ENCODE measurements around the gene NPY.
"Not testable (repeated sequence)": the region's sequence is repeated elsewhere in the genome, so short reads cannot be mapped to it uniquely, and the experiment has no call there.

Gene NPY

DNA sequence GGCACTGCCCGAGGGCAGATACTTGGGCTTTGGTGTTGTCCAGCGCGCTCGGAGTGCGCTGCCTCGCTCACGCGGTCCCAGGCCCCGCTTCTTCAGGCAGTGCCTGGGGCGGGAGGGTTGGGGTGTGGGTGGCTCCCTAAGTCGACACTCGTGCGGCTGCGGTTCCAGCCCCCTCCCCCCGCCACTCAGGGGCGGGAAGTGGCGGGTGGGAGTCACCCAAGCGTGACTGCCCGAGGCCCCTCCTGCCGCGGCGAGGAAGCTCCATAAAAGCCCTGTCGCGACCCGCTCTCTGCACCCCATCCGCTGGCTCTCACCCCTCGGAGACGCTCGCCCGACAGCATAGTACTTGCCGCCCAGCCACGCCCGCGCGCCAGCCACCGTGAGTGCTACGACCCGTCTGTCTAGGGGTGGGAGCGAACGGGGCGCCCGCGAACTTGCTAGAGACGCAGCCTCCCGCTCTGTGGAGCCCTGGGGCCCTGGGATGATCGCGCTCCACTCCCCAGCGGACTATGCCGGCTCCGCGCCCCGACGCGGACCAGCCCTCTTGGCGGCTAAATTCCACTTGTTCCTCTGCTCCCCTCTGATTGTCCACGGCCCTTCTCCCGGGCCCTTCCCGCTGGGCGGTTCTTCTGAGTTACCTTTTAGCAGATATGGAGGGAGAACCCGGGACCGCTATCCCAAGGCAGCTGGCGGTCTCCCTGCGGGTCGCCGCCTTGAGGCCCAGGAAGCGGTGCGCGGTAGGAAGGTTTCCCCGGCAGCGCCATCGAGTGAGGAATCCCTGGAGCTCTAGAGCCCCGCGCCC is at the start of gene NPY:
Gene NPY (plus strand): TSS at position 294 of the 802 bp plus-strand sequence. CDS start 1,051 bp downstream, outside the sequence.
- peak in 1 of 2 donors; percentile 13 for DNase-seq

GRCh38 chr7:24239260-24239659 is 44.7 kb upstream of the NPY start:
- DNase-seq, result no peak

- no peak for DNase-seq
Measured at GRCh38 chr7:24241206-24241605, 42.8 kb upstream of the NPY start.

GRCh38 chr7:24244554-24244953 is 39.4 kb upstream of the NPY start:
- DNase-seq, result no peak

DNA sequence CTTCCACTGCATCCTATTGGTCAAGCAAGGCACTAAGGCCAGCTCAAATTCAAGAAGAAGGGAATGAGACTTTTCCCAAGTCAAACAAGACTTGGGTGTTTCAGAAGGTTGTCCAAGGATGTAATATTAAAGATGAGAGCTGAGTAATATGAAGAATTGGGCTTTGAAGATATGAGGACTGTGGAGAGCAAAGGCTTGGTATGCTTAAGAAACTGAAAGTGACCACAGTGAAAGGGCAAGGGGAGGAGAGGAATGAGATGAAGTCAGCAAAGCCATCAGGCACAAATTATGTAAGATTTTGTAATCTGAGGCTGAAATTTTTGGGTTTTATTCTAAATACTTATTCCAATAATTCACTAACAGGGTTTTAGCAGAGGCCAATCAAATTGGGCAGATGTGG is 38.6 kb upstream of the NPY start:
- no peak for DNase-seq

GRCh38 chr7:24249266-24249665 is 34.7 kb upstream of the NPY start:
- no peak for DNase-seq

GRCh38 chr7:24251568-24251967 is 32.4 kb upstream of the NPY start:
- no peak for DNase-seq

DNA sequence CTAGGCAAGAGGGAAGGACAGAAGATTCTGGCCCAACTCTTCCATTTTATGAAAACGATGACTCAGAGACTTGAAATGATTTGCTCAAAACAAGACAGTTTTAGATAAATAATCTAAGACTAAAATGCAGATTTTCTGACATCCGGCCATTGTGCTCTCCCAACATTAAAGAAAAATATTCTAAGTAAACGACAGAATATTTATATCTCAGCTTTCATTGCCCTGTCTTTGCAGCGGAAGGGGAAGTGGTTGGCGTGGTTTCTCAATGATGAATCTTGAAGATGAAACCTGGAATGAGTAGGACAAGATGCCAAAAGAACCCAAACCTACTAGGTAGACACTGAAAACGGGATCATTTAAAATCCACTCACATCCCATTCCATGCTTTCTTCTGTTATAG is 28.9 kb upstream of the NPY start:
- DNase-seq, result peak in 1 of 2 donors; percentile 10

DNA sequence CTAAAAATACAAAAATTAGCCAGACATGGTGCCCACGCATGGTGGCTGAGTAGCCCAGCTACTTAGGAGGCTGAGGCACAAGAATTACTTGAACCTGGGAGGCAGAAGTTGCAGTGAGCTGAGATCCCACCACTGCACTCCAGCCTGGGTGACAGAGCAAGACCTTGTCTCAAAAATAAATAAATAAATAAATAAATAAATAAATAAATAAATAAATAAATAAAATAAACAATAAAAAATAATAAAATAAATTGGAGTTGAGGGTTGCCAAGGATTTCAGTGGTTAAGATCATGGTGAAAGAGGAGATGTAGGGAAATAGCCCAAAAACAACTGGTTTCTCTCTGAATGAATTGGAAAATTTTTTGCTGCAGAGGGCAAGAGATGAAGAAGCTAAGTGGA is 25.7 kb upstream of the NPY start:
- not testable (repeated sequence) for DNase-seq

DNA sequence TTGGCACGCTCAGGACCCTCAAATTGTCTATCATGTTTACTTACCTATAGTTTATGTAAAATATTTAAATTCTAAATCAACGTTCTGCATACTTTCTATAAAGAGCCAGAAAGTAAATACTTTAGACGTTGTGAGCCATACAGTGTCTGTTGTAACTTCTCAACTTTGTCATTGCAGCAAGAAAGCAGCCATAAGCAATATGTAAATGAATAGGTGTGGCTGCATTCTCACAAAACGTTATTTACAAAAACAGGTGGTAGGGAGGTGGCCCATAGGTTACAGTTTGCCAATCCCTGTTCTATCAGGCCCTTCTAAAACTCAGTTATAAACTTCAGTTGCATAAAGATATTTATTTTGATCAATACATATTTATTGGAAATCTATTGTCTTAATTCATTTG is 12.1 kb upstream of the NPY start:
- DNase-seq, result no peak

DNA sequence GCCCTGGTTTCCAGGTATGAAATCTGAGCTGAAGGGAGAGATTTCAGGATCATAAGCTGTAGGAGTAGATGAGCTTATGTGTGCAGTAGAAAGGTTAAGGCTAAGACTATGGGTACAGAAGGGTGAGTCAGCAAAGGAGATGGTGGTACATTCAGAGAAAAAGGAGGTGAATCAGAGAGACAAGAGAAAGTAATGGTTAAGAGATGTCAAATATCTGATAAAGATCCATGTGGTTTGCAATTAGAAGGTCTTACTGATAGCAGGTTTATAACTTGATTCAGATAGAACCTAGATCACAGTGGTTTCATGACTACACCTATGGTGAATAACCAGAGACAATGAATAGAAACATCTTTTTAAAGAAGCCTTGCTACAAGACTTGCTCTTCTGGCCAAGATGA is 4.5 kb upstream of the NPY start:
- DNase-seq, result no peak

DNA sequence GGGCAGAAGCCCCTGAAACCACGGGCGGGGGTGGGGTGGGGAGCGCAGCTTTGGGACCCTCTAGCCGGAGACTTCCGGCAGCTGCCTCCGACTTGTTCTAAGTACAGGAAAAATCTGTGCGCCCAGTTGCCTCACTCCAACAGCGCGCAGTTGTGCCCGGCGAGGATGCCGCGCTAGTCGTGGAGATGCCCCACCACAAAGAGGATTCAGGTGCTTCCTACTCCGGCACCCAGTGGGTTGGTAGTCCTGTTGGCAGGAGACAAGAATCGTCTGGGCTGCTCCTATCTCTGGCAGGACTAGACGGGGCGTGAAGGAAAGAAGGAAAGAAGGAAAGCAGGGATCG is 465 bp upstream of the NPY start:
- peak in 1 of 2 donors; percentile 3 for DNase-seq

DNA sequence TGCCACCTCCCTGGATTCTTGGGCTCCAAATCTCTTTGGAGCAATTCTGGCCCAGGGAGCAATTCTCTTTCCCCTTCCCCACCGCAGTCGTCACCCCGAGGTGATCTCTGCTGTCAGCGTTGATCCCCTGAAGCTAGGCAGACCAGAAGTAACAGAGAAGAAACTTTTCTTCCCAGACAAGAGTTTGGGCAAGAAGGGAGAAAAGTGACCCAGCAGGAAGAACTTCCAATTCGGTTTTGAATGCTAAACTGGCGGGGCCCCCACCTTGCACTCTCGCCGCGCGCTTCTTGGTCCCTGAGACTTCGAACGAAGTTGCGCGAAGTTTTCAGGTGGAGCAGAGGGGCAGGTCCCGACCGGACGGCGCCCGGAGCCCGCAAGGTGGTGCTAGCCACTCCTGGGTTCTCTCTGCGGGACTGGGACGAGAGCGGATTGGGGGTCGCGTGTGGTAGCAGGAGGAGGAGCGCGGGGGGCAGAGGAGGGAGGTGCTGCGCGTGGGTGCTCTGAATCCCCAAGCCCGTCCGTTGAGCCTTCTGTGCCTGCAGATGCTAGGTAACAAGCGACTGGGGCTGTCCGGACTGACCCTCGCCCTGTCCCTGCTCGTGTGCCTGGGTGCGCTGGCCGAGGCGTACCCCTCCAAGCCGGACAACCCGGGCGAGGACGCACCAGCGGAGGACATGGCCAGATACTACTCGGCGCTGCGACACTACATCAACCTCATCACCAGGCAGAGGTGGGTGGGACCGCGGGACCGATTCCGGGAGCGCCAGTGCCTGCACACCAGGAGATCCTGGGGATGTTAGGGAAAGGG is 913 bp downstream of the NPY start:
- no peak for DNase-seq

GRCh38 chr7:24290004-24290641 is 6.1 kb downstream of the NPY start:
- DNase-seq, result peak; percentile 30 to 37

- no peak for DNase-seq
Measured at GRCh38 chr7:24291271-24291670, 7.3 kb downstream of the NPY start.

- no peak for DNase-seq
Measured at GRCh38 chr7:24297362-24297761, 13.4 kb downstream of the NPY start.

- DNase-seq, result no peak
Measured at GRCh38 chr7:24298696-24299095, 14.7 kb downstream of the NPY start.

DNA sequence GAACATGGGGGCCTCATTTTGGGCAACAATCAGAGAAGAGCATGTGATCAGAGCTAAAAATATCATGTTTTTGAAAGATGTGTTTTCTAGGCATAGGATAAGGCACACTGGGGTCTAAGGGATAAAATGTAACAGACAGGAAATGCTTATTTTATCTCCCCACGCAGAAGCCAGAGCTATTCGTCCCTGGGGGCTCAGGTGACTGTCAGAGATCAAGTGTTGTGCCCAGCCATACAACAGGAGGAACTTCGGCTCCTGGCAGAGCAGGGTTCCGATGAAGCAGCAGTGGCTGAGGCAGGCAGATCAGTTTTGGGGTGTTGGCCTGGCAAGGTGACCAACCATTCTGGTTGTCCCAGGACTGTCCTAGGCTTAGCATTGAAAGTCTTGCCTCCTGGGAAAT is 15.2 kb downstream of the NPY start:
- no peak for DNase-seq

GRCh38 chr7:24301703-24302102 is 17.7 kb downstream of the NPY start:
- no peak for DNase-seq

- no peak for DNase-seq
Measured at GRCh38 chr7:24304494-24305095, 20.6 kb downstream of the NPY start.

DNA sequence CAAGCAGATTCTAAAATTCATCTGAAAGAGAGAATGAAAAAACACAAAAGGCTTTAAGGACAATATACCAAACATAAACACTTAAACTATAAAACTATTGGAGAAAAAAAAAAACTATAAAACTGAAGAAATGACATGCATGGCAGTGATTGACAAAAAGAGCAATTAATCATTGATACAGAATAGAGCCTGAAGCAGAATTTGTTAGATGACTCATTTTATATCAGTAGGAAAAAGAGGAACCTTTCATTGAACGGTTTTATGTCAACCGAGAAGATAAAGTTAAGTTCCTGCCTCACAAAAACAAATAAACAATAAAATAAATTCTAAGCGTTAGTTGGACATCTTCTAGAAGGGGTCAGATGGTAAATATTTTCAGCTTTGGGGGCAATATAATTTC is 23.3 kb downstream of the NPY start:
- no peak for DNase-seq

DNA sequence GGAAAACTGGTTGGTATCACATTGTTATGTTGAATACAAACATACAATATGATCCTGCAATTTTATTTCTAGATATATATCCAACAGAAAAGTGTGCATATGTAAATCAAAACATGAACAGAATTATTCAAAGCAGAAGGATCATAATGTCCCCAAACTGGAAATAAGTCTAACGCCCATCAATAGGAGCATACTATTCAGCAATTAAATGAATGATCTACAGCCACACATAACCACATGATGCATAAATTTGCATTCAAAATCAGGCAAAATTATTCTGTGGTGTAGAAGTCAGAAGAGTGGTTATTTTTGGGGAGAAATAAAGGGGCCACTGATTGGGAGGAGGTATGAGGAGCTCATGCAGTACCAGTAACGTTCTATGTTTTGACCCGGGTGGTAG is 28.6 kb downstream of the NPY start:
- no peak for DNase-seq

DNA sequence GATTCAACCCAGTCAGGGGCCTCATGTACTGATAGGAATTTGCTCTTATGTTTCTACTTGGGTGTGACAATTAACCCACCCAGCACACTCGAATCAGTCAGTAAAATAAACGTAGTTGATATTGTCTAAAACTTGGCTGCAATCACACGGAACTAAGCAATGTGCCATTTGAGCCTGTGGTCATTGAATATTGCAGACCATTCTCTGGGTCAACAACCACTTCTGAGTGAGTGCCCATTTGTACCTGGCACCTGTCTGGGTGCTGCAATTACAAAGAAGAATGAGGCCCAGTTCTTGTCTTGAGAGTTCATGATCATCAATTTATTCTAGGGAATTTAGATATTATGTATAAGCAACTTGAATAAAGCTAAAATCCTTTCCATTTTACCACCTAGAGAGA is 29.8 kb downstream of the NPY start:
- no peak for DNase-seq

Data from stimulated activated CD4-positive, alpha-beta T cell treated with anti-CD3 and anti-CD28 coated beads, Interleukin-2, amount 100 ng/mL, for 48 hours (primary cell).